HS-27A (cell line): ENCODE results near the gene NR1D1.
A peak's percentile ranks its signal among the peaks of the same experiment; 100 is the strongest.

Experiments
- DNase-seq: peaks from one replicate; pipeline ENCODE4 v3.0.0-alpha.2; 2012; ENCODE audit warnings: low read depth, missing footprints

NR1D1 gene

DNA sequence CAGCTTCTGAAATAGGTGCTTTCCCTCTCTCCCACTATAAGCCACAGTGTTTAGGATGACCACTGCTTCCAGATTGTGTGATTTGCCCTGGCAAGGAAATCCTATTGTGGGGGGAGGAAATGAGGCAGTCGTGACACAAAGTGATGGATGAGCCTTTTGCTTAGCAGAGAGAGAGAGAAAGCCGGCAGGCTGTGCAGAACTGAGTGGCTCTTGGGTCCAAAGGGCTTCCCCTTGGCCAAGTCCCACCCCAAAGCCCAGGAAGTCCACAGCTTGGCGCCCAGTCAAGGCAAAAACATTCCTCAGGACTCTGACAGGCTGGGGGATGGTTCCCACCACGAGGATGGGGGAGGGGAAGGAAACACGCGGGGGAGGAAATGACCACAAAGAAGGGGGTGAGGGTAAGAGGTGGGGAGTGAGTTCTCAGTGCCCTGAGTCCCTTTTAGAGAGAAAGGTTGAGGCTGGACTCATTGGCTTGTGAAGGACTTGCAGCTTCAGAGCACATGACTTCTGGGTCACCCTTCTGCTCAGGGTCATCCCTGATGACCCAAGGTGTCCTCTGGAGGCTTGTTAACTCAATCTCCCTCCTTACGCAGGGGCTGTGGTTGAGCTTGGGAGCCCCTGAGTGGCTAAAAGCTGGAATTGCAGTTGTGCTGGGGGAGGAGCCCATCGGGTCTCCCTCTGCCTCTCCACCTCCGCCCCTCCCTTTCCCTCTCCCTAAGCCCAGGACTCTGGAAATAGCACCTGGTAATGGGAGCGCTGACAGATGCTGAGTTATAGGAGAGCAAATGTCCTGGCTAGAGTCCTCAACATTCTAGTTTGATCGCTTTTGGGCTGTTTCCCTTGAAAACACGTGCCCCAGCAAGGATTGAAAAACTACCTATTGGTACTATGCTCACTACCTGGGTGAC lies 11.1 kb upstream of the NR1D1 start:
- DNase-seq, result no peak

DNA sequence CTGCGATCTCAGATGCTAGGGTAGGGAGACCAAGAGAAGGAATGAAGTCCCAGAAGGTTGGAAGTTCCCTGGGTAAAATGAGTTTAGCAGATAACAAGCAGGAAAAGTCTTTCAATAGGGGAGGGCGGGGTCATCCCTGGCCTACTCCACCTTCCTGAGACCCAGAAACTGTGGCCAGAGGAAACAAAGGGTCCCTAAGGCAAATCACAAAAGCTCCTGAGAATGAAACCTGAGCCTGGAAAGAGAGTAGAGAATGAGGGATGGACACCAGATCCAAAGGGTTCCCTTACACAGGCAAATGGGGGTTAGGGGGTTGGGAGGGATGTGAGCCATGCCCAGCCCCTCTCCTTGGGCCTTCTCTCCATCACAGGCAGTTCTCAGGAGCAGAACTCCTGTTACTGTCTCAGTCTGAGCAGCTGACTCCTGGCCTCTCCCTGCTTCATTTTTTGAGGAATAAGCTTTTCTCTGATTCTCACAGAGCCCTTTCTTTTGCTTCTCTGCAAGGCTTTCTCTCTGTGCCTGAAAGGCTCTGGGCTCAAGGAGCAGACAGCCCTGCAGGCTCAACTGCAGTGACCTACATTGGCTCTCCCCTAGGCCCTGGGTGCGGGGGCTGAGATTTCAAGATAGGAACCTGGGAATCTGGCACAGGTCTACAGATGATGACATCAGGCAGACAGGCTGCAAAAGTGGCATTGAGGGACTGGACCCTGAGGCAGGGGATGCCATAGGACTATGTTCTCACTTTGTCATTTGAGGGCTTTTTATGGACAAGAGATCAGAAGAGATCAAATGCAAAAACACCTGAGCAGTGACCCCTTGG lies 9.8 kb upstream of the NR1D1 start:
- no peak for DNase-seq

GRCh38 chr17:40108970-40109824 lies 8.8 kb upstream of the NR1D1 start:
- no peak for DNase-seq

DNA sequence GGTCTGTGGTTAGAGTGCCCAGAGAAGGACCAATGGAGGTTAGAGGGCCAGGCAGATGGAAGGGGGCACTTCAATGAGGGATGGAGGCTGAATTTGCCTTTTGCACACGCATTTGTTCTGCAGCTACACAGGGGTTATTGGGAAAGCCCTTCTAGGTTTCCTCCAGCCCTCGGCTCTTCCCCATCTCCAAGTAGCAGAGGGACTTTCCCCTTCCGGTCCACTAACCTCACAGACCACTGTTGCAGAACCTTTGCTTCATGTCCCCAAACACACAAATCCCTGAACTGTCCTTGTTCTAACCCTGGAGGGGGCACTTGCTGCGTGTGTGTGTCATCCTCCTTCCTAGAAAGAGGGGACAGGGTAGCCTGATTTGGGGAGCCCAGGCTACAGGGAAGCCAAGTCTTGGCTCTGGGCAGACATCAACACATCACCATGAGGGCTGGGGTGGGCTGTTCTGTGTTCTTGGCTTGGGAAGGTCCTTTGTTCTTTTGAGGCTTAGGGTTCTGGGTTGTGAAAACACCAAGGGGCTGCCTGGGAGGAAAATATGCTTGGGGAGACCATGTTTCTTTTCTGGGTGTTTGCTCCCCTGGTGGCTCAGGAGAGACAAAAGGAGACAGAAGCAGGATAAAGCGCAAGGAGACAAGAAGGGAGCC lies 7.3 kb upstream of the NR1D1 start:
- DNase-seq, result no peak

DNA sequence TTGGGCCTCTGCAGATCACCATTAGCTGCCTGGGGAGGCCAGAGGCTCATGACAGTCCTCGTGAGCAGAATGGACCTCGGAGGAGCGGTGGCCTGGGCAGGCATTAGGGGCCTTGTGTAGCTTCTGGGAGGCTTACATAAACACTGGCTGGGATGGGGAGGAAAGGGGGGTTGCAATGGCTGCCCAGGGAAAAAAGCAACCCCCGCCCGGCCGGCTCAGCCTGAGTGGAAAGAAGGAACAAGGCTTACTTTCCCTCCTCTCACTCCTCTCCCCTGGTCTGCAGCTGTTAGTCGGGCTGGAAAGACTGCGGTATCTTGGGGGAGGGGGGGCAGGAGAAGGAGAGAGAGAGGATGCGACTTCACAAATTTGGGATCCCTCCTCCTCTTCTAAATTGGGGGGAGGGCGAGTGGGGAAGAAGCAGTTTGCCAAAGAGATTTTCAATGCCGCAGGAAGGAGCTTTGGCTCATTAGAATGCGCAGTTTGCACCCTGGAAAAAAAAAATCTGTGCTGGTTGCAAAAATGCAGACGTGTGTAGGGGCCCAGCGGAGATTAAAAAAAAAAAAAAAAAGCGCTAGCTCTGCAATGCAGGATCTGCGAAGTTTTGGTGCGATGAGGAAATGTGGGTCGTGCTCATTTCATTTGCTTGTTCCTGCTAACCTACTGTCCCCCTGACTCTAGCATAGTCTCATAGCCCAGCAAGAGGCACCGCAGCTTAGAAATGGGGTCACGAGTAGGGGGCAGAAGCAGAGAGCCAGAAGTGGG lies 6.6 kb upstream of the NR1D1 start:
- no peak for DNase-seq

GRCh38 chr17:40105861-40106759 lies 5.7 kb upstream of the NR1D1 start:
- no peak for DNase-seq

- DNase-seq, result no peak
Observed at GRCh38 chr17:40104594-40105486, 4.5 kb upstream of the NR1D1 start.

DNA sequence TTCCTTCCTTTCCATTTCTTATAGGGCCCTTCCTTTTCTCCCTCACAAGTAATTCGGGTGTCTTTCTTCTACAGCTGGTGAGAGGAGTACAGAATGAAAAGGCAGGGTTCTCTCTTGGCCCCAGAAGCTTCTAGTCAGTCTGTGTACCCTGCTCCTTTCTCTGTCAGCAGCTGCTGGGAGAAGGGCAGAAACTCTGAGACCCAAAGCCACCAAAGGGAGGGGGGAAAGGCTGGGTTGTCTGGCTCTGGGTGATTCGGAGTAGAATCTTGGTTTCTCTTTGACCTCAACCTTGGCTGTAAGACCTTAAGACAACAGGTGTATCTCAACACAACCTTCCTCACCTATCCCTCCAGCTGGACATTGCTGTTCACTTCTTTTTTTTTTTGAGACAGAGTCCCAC lies 3.3 kb upstream of the NR1D1 start:
- DNase-seq, result no peak

- DNase-seq, result no peak
Observed at GRCh38 chr17:40103071-40103661, 2.8 kb upstream of the NR1D1 start.

GRCh38 chr17:40101367-40102210 lies 1.2 kb upstream of the NR1D1 start:
- no peak for DNase-seq

DNA sequence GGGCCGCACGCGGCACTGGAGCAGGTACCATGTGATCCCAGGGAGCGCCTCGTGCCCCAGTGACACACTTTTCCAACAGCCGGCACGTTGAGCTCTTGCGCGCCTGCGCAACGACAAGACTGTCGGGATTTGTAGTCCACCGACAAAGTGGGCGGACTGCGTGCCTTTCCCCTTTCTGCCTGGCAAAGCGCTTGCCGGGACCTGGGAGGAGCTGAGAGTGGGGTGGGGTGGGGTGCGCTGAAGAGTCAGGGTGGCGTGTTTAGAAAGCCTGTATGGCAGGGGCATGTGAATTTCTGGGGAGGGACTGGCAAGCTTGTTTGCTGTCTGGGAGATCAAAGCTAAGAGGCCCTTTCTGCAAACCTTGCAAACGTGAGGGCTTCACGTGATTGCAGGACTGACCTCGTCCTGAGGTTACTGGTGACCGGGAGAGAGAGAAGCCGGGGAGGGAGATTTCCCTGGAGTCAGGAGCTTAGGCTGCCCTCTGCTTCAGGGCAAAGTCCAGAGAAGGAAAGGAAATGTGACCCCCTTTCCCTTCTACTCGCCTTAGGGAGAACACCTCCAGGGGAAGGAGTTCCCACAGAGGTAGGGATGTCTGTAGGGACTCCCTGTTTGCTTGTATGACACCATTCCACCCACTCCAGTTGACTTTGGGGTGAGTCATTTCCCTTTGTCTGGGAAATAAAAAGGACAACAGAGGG lies 429 bp upstream of the NR1D1 start:
- no peak for DNase-seq

DNA sequence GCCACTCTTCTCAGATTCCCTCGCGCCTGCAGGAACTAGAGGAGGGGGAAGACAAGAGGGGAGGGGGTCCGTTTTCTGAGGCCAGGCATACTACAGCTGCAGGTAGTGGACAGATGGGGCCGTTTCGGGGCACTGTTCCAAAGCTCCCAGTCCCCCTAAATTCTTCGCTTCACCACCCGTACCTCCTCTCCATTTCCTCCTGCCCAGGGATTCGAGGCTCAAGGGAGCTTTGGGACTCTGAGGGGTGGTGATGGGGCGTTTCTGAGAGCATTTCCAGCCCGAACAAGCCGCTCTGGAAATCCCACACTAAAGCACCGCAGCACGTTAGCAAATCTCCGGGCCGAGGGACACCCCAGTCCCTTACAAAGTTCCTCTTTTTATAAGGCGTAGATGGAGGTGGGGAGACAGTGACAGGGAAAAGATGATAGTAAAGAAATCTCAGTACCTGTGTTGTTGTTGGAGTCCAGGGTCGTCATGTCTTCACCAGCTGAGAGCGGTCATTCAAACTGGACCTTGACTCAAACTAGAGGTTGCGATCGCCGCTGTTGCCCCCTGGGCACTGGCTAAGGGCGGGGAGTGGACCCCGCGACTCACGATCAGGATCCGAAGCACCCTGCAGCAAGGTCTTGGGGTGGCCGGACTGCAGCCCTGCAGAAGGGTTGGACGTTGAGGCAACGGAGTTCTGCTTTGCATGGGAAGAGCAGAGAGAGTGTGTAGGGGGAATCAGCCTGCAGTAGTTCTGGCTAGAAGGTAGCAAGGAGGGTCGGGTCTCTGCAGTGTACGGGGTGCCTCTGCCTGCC lies 570 bp downstream of the NR1D1 start:
- no peak for DNase-seq

GRCh38 chr17:40098846-40099618 lies 1.4 kb downstream of the NR1D1 start:
- DNase-seq, result peak; percentile 92

- no peak for DNase-seq
Observed at GRCh38 chr17:40097931-40098845, 2.2 kb downstream of the NR1D1 start.
